ENCODE results near the gene STOML1. TPM values are rescaled to one million over a fixed set of nuclear protein-coding genes. Genes with fewer than 3 reads are reported as not detected.

Gene STOML1
- total and polyA plus RNA-seq, 2 experiments from 2014 or later = 2.3 to 2.4 TPM

DNA sequence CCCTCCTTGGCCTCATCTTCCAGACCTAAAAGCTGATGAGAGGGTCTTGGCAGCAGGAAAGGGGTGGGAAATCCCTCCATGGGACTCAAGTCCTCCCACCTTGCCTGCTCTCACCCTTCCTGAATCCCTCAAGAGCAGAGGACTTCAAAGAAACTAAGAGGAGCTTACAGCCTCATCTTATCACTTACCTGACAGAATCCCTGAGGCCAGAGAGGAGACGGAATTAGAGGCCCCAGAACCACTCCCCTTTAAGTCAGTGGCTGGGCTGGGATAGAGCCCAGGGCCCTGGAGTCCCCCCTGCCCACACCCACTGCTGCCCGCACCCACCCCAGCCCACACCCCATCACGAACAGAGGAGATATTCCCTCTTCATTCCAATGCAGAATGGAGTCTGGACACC is 50.6 kb downstream of the STOML1 start:
- H3K4me3 ChIP-seq = no peak overlapping the region
- Mint-ChIP-seq H3K9me3 (no peaks in the 10 kb centered on the region), H3K36me3 (ENCODE audit: low read depth) (no peaks in the 10 kb centered on the region; the same call in 2 of the 3 replicates), H3K4me3 (no peak overlapping the region), H3K27ac (no peak overlapping the region), H3K27me3 (ENCODE audit: insufficient read depth, low read depth, poor library complexity) (peaks cover 8% of the 10 kb centered on the region), H3K4me1 (peaks cover 10% of the 10 kb centered on the region)
- DNase-seq (ENCODE audit: low spot score) (no peak), ATAC-seq (no peak)
- H3K4me2 ChIP-seq = no peak overlapping the region
- H3K27me3 ChIP-seq (ENCODE audit: insufficient read depth) = no peaks in the 10 kb centered on the region
- no peaks in the 10 kb centered on the region for H3K79me2 ChIP-seq (replicated peaks; ENCODE audit: insufficient read depth)
- H4K20me1 ChIP-seq (replicated peaks; ENCODE audit: insufficient read depth) = no peaks in the 10 kb centered on the region
- no peaks in the 10 kb centered on the region for H3F3A ChIP-seq (replicated peaks; ENCODE audit: low read depth)
- H3K27ac ChIP-seq (ENCODE audit: low read depth) = no peak overlapping the region
- no peaks in the 10 kb centered on the region for H3K9me2 ChIP-seq (ENCODE audit: insufficient read depth)
- H3K4me1 ChIP-seq (ENCODE audit: insufficient read depth) = no peaks in the 10 kb centered on the region
- TF ChIP-seq JUNB (IDR thresholded peaks at IDR 0.05; ENCODE audit: unreplicated experiment) (no peak), POLR2AphosphoS5 (IDR thresholded peaks at IDR 0.05; ENCODE audit: low read depth) (no peak), CREB1 (CRISPR knock-in tag; IDR thresholded peaks at IDR 0.05; ENCODE audit: low read depth) (no peak), EZH2 (IDR thresholded peaks at IDR 0.05; ENCODE audit: low read depth, unreplicated experiment) (no peak), ZNF114 (CRISPR knock-in tag; IDR thresholded peaks at IDR 0.05) (no peak), NANOG (IDR thresholded peaks at IDR 0.05; ENCODE audit: borderline replicate concordance) (no peak), STAT1 (IDR thresholded peaks at IDR 0.05; ENCODE audit: unreplicated experiment) (no peak), ZNF331 (CRISPR knock-in tag; IDR thresholded peaks at IDR 0.05; ENCODE audit: low read depth) (no peak), EZH2phosphoT487 (IDR thresholded peaks at IDR 0.05; ENCODE audit: unreplicated experiment) (no peak)
- TF ChIP-seq, protein P1, sequence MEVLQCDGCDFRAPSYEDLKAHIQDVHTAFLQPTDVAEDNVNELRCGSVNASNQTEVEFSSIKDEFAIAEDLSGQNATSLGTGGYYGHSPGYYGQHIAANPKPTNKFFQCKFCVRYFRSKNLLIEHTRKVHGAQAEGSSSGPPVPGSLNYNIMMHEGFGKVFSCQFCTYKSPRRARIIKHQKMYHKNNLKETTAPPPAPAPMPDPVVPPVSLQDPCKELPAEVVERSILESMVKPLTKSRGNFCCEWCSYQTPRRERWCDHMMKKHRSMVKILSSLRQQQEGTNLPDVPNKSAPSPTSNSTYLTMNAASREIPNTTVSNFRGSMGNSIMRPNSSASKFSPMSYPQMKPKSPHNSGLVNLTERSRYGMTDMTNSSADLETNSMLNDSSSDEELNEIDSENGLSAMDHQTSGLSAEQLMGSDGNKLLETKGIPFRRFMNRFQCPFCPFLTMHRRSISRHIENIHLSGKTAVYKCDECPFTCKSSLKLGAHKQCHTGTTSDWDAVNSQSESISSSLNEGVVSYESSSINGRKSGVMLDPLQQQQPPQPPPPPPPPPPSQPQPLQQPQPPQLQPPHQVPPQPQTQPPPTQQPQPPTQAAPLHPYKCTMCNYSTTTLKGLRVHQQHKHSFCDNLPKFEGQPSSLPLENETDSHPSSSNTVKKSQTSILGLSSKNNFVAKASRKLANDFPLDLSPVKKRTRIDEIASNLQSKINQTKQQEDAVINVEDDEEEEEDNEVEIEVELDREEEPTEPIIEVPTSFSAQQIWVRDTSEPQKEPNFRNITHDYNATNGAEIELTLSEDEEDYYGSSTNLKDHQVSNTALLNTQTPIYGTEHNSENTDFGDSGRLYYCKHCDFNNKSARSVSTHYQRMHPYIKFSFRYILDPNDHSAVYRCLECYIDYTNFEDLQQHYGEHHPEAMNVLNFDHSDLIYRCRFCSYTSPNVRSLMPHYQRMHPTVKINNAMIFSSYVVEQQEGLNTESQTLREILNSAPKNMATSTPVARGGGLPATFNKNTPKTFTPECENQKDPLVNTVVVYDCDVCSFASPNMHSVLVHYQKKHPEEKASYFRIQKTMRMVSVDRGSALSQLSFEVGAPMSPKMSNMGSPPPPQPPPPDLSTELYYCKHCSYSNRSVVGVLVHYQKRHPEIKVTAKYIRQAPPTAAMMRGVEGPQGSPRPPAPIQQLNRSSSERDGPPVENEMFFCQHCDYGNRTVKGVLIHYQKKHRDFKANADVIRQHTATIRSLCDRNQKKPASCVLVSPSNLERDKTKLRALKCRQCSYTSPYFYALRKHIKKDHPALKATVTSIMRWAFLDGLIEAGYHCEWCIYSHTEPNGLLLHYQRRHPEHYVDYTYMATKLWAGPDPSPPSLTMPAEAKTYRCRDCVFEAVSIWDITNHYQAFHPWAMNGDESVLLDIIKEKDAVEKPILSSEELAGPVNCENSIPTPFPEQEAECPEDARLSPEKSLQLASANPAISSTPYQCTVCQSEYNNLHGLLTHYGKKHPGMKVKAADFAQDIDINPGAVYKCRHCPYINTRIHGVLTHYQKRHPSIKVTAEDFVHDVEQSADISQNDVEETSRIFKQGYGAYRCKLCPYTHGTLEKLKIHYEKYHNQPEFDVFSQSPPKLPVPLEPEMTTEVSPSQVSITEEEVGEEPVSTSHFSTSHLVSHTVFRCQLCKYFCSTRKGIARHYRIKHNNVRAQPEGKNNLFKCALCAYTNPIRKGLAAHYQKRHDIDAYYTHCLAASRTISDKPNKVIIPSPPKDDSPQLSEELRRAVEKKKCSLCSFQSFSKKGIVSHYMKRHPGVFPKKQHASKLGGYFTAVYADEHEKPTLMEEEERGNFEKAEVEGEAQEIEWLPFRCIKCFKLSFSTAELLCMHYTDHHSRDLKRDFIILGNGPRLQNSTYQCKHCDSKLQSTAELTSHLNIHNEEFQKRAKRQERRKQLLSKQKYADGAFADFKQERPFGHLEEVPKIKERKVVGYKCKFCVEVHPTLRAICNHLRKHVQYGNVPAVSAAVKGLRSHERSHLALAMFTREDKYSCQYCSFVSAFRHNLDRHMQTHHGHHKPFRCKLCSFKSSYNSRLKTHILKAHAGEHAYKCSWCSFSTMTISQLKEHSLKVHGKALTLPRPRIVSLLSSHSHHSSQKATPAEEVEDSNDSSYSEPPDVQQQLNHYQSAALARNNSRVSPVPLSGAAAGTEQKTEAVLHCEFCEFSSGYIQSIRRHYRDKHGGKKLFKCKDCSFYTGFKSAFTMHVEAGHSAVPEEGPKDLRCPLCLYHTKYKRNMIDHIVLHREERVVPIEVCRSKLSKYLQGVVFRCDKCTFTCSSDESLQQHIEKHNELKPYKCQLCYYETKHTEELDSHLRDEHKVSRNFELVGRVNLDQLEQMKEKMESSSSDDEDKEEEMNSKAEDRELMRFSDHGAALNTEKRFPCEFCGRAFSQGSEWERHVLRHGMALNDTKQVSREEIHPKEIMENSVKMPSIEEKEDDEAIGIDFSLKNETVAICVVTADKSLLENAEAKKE (CRISPR knock-in tag; IDR thresholded peaks at IDR 0.05) = no peak
- TF ChIP-seq, protein P2, sequence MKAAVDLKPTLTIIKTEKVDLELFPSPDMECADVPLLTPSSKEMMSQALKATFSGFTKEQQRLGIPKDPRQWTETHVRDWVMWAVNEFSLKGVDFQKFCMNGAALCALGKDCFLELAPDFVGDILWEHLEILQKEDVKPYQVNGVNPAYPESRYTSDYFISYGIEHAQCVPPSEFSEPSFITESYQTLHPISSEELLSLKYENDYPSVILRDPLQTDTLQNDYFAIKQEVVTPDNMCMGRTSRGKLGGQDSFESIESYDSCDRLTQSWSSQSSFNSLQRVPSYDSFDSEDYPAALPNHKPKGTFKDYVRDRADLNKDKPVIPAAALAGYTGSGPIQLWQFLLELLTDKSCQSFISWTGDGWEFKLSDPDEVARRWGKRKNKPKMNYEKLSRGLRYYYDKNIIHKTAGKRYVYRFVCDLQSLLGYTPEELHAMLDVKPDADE (IDR thresholded peaks at IDR 0.05) = no peak
- TF ChIP-seq, protein P3, sequence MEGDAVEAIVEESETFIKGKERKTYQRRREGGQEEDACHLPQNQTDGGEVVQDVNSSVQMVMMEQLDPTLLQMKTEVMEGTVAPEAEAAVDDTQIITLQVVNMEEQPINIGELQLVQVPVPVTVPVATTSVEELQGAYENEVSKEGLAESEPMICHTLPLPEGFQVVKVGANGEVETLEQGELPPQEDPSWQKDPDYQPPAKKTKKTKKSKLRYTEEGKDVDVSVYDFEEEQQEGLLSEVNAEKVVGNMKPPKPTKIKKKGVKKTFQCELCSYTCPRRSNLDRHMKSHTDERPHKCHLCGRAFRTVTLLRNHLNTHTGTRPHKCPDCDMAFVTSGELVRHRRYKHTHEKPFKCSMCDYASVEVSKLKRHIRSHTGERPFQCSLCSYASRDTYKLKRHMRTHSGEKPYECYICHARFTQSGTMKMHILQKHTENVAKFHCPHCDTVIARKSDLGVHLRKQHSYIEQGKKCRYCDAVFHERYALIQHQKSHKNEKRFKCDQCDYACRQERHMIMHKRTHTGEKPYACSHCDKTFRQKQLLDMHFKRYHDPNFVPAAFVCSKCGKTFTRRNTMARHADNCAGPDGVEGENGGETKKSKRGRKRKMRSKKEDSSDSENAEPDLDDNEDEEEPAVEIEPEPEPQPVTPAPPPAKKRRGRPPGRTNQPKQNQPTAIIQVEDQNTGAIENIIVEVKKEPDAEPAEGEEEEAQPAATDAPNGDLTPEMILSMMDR (conservative IDR thresholded peaks at IDR 0.05; ENCODE audit: low read depth in 2 of 2) = no peak
- TF ChIP-seq, protein P4, sequence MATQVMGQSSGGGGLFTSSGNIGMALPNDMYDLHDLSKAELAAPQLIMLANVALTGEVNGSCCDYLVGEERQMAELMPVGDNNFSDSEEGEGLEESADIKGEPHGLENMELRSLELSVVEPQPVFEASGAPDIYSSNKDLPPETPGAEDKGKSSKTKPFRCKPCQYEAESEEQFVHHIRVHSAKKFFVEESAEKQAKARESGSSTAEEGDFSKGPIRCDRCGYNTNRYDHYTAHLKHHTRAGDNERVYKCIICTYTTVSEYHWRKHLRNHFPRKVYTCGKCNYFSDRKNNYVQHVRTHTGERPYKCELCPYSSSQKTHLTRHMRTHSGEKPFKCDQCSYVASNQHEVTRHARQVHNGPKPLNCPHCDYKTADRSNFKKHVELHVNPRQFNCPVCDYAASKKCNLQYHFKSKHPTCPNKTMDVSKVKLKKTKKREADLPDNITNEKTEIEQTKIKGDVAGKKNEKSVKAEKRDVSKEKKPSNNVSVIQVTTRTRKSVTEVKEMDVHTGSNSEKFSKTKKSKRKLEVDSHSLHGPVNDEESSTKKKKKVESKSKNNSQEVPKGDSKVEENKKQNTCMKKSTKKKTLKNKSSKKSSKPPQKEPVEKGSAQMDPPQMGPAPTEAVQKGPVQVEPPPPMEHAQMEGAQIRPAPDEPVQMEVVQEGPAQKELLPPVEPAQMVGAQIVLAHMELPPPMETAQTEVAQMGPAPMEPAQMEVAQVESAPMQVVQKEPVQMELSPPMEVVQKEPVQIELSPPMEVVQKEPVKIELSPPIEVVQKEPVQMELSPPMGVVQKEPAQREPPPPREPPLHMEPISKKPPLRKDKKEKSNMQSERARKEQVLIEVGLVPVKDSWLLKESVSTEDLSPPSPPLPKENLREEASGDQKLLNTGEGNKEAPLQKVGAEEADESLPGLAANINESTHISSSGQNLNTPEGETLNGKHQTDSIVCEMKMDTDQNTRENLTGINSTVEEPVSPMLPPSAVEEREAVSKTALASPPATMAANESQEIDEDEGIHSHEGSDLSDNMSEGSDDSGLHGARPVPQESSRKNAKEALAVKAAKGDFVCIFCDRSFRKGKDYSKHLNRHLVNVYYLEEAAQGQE (IDR thresholded peaks at IDR 0.05; ENCODE audit: unreplicated experiment) = no peak
- H2AFZ ChIP-seq = no peak overlapping the region
- no peaks in the 10 kb centered on the region for H3K36me3 ChIP-seq (ENCODE audit: insufficient read depth)
